ENCODE measurements around the gene ART5. TPM values are rescaled to one million over a fixed set of nuclear protein-coding genes. Genes with fewer than 3 reads are reported as not detected.
"Not testable (repeated sequence)": the region's sequence is repeated elsewhere in the genome, so short reads cannot be mapped to it uniquely, and the experiment has no call there.

The ART5 gene
- total RNA-seq, 1 experiment from 2014 or later = not detected

GRCh38 chr11:3645552-3645951 is 3.8 kb upstream of the ART5 start:
- no peak overlapping the region for H3K4me2 ChIP-seq (ENCODE audit: low read length)
- no peak overlapping the region for H2AFZ ChIP-seq (ENCODE audit: low read length)
- no peaks in the 10 kb centered on the region for H3K9me3 ChIP-seq (ENCODE audit: low read length)
- intact Hi-C loops (cut with micrococcal nuclease) = no loop called here
- no peak overlapping the region for H3K27ac ChIP-seq (ENCODE audit: low read length)
- H4K20me1 ChIP-seq (ENCODE audit: low read length) = no peaks in the 10 kb centered on the region
- peaks cover 13% of the 10 kb centered on the region; the same call in 1 of the 2 replicates for H3K27me3 ChIP-seq (ENCODE audit: low read length)
- DNase-seq (no peak), ATAC-seq (no peak)
- POLR2A ChIA-PET (ENCODE audit: unreplicated experiment) = no interaction called here
- no peaks in the 10 kb centered on the region for H3K36me3 ChIP-seq (ENCODE audit: low read depth, low read length)
- no peaks in the 10 kb centered on the region for H3K79me2 ChIP-seq (ENCODE audit: low read length)
- H3K4me1 ChIP-seq (ENCODE audit: insufficient read depth, low read length) = peaks cover 12% of the 10 kb centered on the region
- H3K4me3 ChIP-seq (ENCODE audit: low read length) = no peak overlapping the region
- CTCF ChIA-PET = no interaction called here
- no TSS peak for BruUV-seq (replicated peaks)
- no peaks in the 10 kb centered on the region for H3K9me2 ChIP-seq (replicated peaks; ENCODE audit: low read length)
- no peak overlapping the region for H3K9ac ChIP-seq (ENCODE audit: low read length)
- TF ChIP-seq EZH2 (IDR thresholded peaks at IDR 0.05; ENCODE audit: low read length, unreplicated experiment) (no peak), EZH2phosphoT487 (IDR thresholded peaks at IDR 0.05; ENCODE audit: borderline replicate concordance, low read length) (no peak)
- TF ChIP-seq, protein P1, sequence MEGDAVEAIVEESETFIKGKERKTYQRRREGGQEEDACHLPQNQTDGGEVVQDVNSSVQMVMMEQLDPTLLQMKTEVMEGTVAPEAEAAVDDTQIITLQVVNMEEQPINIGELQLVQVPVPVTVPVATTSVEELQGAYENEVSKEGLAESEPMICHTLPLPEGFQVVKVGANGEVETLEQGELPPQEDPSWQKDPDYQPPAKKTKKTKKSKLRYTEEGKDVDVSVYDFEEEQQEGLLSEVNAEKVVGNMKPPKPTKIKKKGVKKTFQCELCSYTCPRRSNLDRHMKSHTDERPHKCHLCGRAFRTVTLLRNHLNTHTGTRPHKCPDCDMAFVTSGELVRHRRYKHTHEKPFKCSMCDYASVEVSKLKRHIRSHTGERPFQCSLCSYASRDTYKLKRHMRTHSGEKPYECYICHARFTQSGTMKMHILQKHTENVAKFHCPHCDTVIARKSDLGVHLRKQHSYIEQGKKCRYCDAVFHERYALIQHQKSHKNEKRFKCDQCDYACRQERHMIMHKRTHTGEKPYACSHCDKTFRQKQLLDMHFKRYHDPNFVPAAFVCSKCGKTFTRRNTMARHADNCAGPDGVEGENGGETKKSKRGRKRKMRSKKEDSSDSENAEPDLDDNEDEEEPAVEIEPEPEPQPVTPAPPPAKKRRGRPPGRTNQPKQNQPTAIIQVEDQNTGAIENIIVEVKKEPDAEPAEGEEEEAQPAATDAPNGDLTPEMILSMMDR (conservative IDR thresholded peaks at IDR 0.05; ENCODE audit: low read depth, low read length) = no peak
- H3F3A ChIP-seq (ENCODE audit: low read length, unreplicated experiment) = no peaks in the 10 kb centered on the region

- Histone ChIP-seq H4K20me1 (ENCODE audit: low read length) (no peaks in the 10 kb centered on the region), H3K4me1 (ENCODE audit: insufficient read depth, low read length) (peaks cover 12% of the 10 kb centered on the region), H3K9me2 (replicated peaks; ENCODE audit: low read length) (no peaks in the 10 kb centered on the region), H3K4me2 (ENCODE audit: low read length) (no peak within 1 kb of the TSS), H3K36me3 (ENCODE audit: low read depth, low read length) (no peaks in the 10 kb centered on the region), H3K27ac (ENCODE audit: low read length) (no peak within 1 kb of the TSS), H2AFZ (ENCODE audit: low read length) (no peak within 1 kb of the TSS), H3K9ac (ENCODE audit: low read length) (no peak within 1 kb of the TSS), H3K79me2 (ENCODE audit: low read length) (no peaks in the 10 kb centered on the region), H3F3A (ENCODE audit: low read length, unreplicated experiment) (no peaks in the 10 kb centered on the region), H3K4me3 (ENCODE audit: low read length) (no peak within 1 kb of the TSS), H3K9me3 (ENCODE audit: low read length) (no peaks in the 10 kb centered on the region), H3K27me3 (ENCODE audit: low read length) (peaks cover 9% of the 10 kb centered on the region; the same call in 1 of the 2 replicates)
- POLR2A ChIA-PET (ENCODE audit: unreplicated experiment) = no interaction called here
- ATAC-seq = no peak
- TF ChIP-seq, protein P1 (conservative IDR thresholded peaks at IDR 0.05; ENCODE audit: low read depth, low read length) = no peak
- no peak for TF ChIP-seq EZH2phosphoT487 (IDR thresholded peaks at IDR 0.05; ENCODE audit: borderline replicate concordance, low read length)
- TF ChIP-seq EZH2 (IDR thresholded peaks at IDR 0.05; ENCODE audit: low read length, unreplicated experiment) = no peak
- peak; percentile 4 for DNase-seq
- BruUV-seq (replicated peaks) = no TSS peak
- CTCF ChIA-PET = no interaction called here
- intact Hi-C loops (cut with micrococcal nuclease) = no loop called here
These were observed 3.0 kb upstream of the ART5 start, which contains the start of gene ART1 for GRCh38 chr11:3644817-3645235. Gene ART1, plus strand, starts transcription at chr11:3645128. Its CDS starts 14,086 bp downstream, at chr11:3659214.

GRCh38 chr11:3643102-3643546 is 1.3 kb upstream of the ART5 start:
- H3K9me3 ChIP-seq (ENCODE audit: low read length); H3K27ac ChIP-seq (ENCODE audit: low read length); H3K9me2 ChIP-seq (replicated peaks; ENCODE audit: low read length); DNase-seq; H3K27me3 ChIP-seq (ENCODE audit: low read length); H3K4me2 ChIP-seq (ENCODE audit: low read length); ATAC-seq; CTCF ChIA-PET; BruUV-seq (replicated peaks); H4K20me1 ChIP-seq (ENCODE audit: low read length); H3F3A ChIP-seq (ENCODE audit: low read length, unreplicated experiment); H2AFZ ChIP-seq (ENCODE audit: low read length); H3K79me2 ChIP-seq (ENCODE audit: low read length); H3K36me3 ChIP-seq (ENCODE audit: low read depth, low read length); H3K4me3 ChIP-seq (ENCODE audit: low read length); POLR2A ChIA-PET (ENCODE audit: unreplicated experiment); intact Hi-C loops (cut with micrococcal nuclease); H3K9ac ChIP-seq (ENCODE audit: low read length): not testable (repeated sequence)
- peaks cover 12% of the 10 kb centered on the region for H3K4me1 ChIP-seq (ENCODE audit: insufficient read depth, low read length)

All from PC-3 (cell line).